TTC549 (cell line): Measurements from ENCODE around the gene GLI3.

Source experiments
- FAIRE-seq: peaks from 2 replicates; lab custom pipeline; 2012; peaks lifted over from hg19 to GRCh38; lab: Jason Lieb, UNC

Gene GLI3

DNA sequence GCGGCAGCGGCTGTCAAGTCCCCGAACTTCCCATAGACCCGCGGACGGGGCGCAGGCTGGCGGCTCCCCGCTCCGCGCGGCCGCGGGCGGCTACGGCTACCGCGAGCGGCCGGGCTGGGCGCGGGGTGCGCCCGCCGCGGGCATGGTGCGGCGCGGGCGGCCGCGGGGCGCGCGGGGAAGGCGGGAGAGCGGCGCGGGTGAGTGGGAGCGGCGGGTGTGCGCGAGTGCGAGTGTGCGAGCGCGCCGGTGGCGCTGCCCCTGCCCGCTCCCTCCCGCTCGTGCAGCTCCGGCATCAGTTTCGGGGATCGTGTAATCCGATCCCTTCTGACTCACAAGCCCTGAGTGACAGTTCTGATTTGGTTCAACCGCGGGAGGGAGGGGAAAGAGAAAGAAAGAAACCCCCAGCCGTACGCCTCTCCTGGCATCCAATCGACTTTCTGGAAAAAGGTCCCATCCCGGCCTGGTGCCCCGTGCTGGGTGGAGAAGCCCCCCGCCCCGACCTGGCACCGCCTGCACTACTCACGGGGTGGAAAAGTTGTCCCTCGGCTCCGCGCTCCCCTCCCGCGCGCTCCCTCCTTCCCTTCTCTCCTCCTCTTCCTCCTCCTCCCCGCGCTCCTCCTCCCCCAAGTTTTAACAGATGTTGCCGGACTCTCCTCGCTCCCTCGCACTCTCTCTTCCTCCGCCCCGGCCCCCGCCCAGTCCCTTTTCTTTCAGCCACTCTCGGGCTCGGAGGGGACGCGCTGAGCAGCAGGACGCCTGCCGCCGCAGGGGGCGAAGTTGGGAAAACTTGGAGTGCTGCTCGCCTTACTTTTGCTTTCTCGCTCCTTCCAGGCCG is at the start of gene GLI3:
GLI3 (minus strand) TSS at position 234 of the 835 bp plus-strand sequence. CDS start 13,956 bp downstream, outside the sequence.
- FAIRE-seq, result no peak

DNA sequence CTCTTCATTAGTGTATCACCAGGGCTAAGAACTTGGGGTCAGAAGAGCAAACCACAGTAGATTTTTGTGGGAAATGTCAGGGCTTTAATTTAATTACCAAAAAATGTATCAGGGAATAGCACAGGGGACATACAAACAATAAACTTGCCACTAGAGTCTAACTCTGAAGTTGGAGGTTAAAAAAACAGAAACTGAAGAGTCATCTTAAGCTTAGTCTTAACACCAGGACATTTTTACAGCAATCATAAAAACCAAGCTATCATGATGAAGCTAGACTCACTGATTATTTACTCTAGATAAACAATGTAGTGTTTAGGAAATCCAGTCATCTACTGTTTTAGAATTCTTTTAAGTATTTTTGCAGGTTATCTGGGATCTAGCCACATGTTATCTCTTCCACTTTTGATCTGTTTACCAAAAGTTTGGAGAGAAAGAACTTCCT is 48.4 kb upstream of the GLI3 start:
- no peak for FAIRE-seq

DNA sequence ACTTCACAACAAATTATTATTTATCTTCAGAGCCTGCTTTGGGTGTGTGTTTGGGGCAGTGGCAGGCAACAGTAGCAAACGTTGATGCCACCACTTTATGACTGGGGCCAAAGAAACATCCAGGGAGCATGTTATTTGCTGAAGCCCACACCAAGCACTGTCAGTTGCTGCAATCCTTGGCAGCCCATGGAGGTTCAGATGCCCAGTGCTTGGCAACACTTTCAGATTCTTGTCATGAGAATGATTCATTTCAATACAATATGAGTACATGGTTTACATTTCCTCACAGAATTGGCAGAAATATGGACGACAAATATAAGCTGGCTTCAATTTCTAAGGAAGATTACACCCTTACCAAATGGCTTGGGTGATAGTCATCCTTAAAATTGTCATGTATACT is 46.5 kb upstream of the GLI3 start:
- FAIRE-seq, result no peak

DNA sequence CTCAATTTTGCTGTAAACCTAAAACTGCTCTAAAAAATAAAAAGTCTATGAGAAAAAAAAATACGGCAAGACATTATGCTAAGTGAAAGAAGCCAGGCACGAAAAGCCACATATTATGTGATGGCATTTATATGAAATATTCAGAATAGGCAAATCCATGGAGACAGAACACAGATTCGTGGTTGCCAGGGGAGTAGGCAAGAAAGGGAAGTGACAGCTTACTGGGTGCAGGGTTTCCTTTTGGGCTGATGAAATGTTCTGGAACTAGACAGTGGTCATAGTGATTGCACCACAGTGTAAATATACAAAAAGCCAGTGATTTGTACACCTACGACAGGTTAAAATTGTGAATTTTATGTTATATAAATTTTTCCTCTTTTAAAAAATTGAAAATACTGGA is 41.3 kb upstream of the GLI3 start:
- FAIRE-seq, result no peak

DNA sequence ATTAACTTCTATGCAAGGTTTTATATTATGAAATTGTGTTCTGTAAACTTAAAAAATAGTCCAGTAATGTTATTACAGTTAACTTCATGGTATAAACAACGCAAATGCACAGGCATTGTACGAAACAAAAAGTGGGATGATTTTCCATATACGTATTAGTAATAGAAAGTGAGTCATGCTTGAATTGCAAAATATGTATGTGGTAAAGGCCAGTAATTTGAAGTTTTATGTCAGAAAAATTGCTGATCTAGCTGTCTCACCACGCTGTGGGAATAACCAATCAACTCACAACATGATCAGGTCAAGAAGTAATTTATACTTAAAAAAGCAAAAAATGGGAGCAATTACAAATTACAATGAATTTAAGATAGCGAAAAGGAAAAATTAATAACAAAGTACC is 37.0 kb upstream of the GLI3 start:
- FAIRE-seq, result no peak

DNA sequence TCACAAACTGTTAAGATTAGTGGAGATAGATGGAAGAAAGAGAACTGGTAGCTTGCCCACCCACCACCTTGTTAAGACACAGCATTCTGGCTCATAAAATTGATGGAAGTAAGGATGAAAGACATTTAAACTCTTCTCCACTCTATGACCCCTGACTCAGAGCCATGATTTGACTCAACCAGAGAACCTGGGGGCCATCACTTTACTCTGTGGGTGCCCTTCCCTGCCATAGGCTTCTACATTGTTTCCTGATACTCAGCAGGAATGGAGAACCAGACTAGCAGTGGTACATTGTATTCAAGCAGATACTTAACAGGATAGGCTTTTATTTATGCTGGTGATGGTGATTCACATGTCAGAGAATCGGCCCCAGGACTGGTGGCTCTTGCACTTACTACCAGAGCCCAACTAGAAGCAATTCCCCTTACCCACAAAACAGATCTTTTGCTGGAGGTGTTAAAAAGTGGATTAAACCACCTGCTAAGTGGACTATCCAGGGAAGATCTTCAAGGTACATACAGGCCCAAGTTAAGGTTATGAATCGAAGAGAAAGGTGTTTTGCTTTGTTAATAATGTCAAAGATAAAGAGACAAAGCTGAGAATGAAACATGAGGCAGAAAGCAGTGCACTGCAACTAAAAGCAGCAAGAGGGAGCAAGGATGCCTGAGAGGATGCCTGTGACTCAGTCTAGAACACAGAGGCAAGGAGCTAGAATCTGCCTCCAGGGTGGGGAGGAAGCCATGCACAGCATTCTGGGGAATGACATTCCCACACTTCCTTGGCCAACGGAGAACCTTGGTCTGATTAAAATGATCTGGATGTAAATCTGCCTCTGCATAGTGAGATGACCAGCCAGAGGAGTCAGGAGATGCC is 36.0 kb upstream of the GLI3 start:
- FAIRE-seq, result no peak

DNA sequence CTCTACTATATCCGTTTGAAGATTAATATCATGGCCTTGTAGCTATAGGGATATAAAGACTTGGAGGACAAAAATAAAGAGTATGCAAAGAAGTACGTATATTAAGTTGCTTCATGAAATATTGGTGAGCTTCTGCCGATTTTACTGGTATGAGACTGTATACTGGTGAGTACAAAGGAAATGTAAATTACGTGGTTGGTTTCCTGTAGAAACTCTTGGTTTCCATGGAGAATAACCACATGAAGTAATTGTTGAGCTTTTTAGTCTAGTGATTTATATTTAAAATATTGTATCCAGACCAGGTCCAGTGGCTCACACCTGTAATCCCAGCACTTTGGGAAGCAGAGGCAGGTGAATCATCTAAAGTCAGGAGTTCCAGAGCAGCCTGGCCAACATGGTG is 32.2 kb upstream of the GLI3 start:
- no peak for FAIRE-seq

DNA sequence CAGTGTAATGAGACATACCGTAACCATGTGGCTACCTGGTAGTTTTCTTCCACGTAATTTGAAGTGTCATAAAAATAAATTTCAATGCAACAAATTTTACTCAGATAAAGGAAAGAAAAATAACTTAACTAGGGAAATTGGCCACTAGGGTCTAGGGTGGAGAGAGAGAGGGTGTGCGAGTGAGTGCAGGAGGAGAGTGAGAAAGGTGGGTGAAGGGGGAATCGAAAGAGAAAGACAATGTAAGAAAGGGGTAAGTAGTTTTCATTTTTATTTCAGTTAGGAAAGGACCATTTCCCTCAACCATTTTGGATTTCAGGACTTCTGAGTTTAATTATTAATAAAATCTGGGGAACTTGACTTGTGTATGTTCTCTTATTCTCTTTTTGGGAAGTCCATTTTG is 27.7 kb upstream of the GLI3 start:
- no peak for FAIRE-seq

DNA sequence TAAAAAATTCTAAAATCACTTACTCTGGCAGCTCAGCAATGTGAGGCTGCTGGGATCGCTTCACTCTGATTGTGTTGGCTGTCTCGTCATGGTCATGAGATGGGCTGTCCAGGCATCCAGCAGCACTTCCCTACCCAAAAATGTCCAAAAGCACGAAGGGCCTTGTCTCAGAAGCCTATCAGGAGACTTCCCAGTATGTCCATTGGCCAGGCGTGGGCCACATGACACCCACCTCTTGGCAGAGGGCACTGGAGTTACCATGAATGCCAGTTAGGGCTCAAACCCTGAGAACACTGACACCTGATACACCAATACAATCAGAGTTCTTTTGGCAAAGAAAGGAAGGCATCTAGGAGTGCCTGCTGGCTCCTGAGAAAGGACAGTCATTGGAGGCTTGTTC is 27.0 kb upstream of the GLI3 start:
- FAIRE-seq, result no peak

DNA sequence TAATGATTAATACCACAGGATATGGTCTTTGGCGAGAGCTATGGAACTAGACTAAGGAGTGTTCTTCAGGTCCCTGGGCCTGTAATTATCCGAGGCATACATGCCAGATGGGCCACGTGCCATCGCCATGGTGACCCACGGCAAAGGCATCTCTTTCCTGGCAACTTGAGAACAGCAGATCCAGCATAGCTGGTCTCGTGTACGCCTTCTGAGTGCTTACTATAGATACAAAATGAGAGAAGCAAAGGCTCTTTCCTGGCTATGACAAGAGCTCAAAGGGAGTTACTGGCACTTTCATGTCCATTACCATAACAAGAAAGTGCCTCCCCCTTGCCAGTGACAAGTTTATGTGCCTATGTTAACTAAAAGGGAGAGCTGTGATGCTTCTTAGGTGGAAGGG is 26.0 kb upstream of the GLI3 start:
- FAIRE-seq, result no peak

DNA sequence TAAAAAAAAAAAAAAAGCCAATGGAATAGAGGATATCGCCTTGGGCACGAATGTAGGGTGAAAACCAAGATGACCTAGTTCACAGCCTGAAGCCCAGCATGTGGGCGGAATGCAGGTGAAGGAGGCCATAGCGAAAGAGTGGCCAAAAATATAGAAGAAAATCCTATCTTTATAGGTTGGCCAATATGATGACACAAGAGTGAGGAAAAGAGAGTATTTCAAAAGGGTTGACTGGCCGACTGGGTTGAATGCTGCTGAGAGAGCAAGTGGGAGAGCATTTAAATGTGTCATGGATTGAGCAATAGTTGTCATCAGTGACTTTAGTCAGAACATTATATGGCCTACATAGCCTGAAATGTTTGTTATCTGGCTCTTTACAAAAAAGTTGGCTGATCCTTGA is 17.2 kb upstream of the GLI3 start:
- FAIRE-seq, result no peak

DNA sequence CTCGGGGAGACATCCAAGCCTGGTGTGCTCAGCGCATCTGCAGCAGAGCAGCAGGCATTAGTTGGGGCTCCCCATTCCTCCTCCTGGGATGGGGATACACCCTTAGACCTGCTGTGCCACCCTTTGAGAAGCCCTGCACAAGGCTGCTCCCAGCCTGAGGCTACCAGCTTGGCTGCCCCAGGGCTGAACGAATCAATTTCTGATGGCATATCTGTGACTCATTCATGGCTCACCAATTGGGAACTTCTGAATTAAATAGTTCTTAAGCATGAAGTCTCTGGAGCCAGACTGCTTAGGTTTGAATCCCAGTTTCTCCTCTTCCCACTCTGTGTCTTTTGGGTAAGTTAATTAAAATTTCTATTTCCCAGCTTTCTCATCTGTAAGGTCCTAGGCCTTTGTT is 16.3 kb upstream of the GLI3 start:
- FAIRE-seq, result no peak

DNA sequence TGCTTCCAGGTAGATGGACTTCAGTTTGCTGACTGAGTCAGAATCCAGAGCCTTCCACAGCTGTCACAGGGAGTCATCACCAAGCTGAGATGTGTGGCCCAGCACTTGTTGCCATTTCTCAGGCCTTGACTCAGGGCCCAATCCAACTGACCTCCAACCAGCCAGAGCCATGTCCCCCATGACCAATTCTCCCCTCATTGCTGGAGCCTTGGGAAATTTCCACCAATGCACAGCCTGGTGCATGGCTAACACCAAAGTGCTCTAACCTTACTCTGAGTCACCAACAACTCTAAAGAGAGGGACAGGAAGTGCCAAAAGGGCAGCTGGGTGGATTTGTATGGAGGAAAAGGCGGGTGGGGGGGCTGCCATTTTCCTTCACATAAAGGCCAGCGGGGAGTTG is 13.4 kb upstream of the GLI3 start:
- no peak for FAIRE-seq

DNA sequence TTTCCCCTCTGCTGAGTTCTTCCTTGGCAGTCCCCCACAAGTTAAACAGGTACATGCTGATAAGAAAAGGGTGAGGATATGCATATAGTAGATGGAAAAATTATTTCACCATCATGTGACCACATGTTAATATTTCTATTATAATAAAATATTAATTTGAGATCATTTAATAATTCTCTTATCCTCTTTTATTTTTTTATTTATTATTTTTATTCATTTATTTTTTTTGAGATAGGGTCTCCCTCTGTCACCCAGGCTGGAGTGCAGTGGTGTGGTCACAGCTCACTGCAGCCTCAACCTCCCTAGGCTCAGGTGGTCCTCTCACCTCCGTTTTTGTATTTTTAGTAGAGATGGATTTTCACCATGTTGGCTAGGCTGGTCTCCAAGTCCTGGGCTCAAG is 11.6 kb upstream of the GLI3 start:
- FAIRE-seq, result no peak

DNA sequence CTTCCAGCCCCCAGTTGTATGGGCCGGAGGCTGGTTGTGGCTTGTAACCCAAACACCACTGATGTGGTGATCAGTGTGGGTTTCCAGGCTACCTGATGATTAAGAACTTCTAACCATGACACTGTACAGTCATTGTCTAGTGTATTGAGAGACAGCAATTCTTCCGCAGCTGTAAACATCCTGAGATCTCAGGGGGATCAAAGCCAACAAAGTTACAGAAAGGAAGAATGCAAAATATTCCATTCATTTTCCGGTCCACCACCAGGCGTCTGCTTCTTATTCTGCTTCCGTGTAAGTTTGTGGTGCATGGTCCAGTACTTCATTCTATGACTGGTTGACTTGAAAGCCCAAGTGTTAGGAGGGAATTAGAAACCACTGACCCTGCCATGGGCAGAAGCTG is 10.3 kb upstream of the GLI3 start:
- FAIRE-seq, result no peak

DNA sequence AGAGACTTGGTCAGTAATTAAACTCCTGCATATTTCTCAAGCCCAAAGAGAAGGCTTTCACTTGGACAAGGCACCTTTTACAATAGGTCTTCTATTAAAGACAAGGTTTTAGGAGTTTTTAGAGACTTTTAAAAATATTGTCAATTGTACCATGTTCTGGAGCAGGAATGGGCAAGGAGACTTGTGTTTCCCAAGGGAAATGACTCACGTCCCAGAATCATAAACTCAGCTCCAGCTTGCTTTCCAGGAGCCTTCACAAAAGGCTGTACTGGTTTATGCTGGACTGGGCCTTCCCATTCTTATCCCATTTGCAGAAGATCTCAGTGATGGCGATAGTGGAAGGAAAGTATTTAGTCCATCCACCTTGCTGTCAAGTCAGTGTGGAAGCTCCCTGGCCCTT is 7.8 kb upstream of the GLI3 start:
- no peak for FAIRE-seq

DNA sequence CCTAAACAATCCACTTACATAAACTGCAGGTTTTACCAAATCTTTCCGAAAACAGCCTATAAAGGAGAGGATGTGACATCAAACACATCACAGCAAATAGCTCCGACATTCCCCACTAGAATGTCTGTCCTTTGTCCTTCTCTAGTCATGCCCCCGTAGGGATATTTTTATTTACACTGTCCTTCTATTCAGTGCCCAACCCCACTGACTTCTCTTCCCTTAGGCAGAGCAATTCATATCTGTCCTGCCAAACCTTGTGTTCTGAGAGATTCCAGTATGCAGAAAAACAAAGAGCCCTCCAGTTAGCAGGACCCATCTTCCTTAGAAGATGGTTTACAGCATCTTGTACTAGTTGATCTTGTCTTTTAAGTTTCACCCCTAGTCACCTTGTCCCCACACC is 5.4 kb upstream of the GLI3 start:
- FAIRE-seq, result no peak

DNA sequence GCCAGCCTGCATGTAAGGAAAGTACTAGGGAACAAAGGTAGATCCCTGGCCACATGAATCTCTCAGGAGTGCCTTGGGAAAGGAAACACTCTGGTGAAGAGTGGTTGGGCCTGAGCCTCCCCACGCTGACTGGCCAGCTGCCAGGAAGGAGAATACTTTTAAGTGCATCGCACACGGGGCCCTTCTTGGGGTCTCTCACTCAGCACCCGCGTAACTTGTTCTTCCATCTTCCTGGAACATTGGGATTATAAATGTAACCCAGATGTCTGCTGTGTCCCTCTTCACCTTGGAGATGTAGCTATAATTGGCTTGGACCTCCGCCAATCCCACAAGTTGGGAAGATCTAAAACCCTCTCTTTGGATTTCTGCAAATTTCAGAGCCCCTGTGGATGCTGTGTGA is 4.4 kb upstream of the GLI3 start:
- no peak for FAIRE-seq

DNA sequence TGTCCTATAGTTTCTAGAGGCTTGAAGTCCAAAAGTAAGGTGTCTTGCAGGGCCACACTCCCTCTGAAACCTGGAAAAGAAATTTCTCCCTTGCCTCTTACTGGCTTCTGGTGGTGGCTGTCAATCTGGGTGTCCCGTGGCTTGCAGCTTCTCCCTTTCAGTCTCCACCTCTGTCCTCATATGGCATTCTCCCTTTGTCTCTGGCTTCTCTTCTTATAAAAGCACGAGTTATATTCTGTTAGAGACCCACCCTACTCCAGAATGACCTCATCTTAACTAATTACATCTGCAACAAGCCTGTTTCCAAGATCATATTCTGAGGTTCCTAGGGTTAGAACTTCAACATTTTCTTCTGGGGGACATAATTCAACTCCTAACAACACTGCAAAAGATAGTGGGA is 3.4 kb upstream of the GLI3 start:
- no peak for FAIRE-seq

DNA sequence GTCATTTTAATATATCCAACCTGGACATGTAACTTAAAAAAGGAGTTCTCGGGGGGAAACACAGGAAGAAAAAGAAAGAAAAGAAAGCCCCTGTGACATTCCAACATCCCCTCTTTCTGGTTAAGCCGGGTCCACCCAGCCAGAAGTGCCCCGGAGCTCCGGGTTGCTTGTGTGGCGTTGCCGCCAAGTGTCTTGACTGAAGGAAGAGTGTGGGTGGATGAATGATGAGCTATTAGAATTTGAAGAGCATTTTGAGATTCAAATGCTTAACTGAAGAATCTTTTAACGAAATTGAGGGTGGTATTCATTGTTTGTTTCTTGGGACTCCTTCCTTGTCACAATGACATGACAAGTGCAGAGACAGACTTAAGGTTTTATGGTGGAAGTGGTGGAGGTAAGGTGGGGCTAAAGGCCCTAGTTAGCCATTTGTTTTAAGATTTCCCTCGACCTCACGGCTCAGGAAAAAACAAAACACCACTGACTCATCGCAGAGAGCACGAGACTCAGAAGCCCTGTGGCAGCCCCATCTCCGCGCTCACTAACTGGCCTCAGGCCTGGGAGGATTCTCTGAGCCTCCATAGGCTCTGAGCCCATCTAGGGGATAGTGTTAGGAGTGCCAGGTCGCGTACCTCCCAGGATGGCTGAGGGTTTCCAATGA is 1.8 kb upstream of the GLI3 start:
- FAIRE-seq, result no peak

DNA sequence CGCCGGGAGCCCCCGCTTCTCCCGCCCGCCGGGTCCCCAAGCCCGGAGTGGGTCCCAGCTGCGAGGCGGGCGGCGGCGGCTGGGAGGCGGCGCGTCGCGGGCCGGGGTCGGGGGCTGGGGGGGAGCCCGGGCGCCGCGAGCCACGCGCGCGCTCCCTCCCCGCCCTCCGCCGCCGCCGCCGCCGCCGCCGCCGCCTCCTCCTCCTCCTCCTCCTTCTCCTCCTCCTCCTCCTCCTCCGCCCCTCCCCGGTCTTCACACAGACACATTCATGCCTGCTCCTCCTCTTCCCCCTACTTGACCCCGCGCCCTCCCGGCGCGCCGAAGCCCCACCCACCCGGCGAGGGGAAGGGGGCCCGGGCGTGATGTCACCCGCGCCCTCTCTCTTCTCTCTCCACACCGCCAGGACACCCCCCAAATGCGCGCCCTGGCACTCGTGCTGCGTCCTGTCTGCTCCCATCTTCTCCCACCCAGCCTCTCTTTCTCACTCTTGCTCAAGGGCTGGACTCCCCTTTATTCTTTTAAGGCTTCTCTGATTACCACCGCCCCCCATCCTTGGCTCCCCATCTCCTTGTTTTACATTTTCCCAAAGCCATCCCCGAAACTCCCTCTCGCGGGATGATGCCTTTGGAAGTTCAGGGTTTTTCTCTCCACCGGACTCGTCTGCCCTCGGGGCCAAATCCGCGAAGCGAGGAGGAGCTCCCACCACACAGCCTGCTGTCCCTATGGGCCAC is 967 bp upstream of the GLI3 start:
- no peak for FAIRE-seq

DNA sequence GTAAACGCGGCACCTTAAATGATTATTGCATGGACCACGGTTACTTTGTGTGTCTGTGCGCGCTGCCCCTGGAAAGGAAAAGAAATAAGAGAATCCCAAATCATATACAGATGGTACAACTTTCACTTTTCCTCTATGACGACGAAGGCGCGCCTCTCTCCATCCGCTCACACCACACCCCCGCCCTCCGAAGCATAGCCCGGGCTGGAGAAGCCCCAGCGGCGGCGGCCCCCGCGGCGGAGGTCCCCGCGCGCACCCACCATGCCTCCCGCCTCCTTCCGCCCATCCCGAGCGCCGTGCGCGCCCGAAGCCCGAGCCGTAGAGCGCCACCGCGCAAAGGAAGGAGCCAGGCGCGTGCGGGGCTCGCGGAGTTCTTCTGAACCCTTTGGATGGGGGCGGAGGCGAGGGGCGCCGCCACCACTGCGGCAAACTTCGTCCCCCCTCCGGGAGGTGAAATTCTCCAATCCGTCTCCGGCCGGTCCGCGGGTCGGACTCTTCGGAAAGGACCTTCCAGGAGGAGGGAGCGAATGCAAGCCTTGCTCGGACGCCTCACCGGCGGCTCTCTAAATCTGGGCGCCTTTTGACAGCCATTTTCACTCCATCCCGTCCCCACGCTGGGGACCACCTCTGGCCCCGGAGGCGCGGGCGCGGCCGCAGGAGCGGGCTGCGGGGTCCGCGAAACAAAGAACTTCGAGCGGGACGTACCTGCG is 588 bp downstream of the GLI3 start:
- FAIRE-seq, result no peak
